Keratinocyte (primary cell): ENCODE results near the gene KNL1. TPM values are rescaled to one million over a fixed set of nuclear protein-coding genes. Genes with fewer than 3 reads are reported as not detected.

ENCODE experiments used
- DNase-seq: peaks from one replicate; pipeline ENCODE4 v3.0.0-alpha.2; 2011; ENCODE audit warnings: low read depth, missing footprints, low spot score
- FAIRE-seq: peaks from 2 replicates; lab custom pipeline; 2011; peaks lifted over from hg19 to GRCh38; lab: Jason Lieb, UNC
- H2AFZ ChIP-seq: 2 replicates; pipeline ENCODE4 v1.6.0; 2012; ENCODE audit warnings: low read length, control low read depth, inconsistent platforms; ENCODE audit not compliant: control insufficient read depth
- H3K27ac ChIP-seq: 2 replicates; pipeline ENCODE4 v1.5.1; 2011; ENCODE audit warnings: low read length; ENCODE audit not compliant: control insufficient read depth, insufficient read depth
- H3K27me3 ChIP-seq: 3 replicates; pipeline ENCODE4 v1.6.0; 2011; ENCODE audit warnings: low read length; ENCODE audit not compliant: control insufficient read depth, insufficient read depth; ENCODE audit errors: extremely low read depth
- H3K36me3 ChIP-seq, 2 experiments: 2 replicates in 1 of 2; 3 replicates in 1 of 2; pipeline ENCODE4 v1.5.1; 2011; ENCODE audit warnings: low read length in 2 of 2, mild to moderate bottlenecking in 1 of 2; ENCODE audit not compliant: control insufficient read depth in 2 of 2, insufficient read depth in 2 of 2; ENCODE audit errors: extremely low read depth in 1 of 2
- H3K4me1 ChIP-seq: 3 replicates; pipeline ENCODE4 v1.5.1; 2011; ENCODE audit warnings: low read length; ENCODE audit not compliant: control insufficient read depth, insufficient read depth; ENCODE audit errors: extremely low read depth
- H3K4me2 ChIP-seq: 3 replicates; pipeline ENCODE4 v1.6.0; 2011; ENCODE audit warnings: low read depth, low read length; ENCODE audit not compliant: control insufficient read depth, insufficient read depth; ENCODE audit errors: extremely low read depth
- H3K4me3 ChIP-seq, 3 experiments: fragments of 200-600 bp in 1 of 3; sonication (generic) in 1 of 3; 2 replicates in 2 of 3; 3 replicates in 1 of 3; pipeline ENCODE4 v1.5.1; 2011 to 2016; ENCODE audit warnings: low read length in 3 of 3, mild to moderate bottlenecking in 3 of 3, control low read depth in 2 of 3, inconsistent platforms in 1 of 3, low read depth in 1 of 3, mixed read lengths in 1 of 3, mixed run types in 1 of 3, moderate library complexity in 1 of 3; ENCODE audit not compliant: control insufficient read depth in 2 of 3, insufficient read depth in 2 of 3; ENCODE audit errors: extremely low read depth in 1 of 3
- H3K79me2 ChIP-seq: 2 replicates; pipeline ENCODE4 v1.6.0; 2012; ENCODE audit warnings: low read length; ENCODE audit not compliant: control insufficient read depth, insufficient read depth
- H3K9ac ChIP-seq: 3 replicates; pipeline ENCODE4 v1.6.0; 2011; ENCODE audit warnings: low read length; ENCODE audit not compliant: control insufficient read depth, insufficient read depth; ENCODE audit errors: extremely low read depth
- H3K9me1 ChIP-seq: 3 replicates; pipeline ENCODE4 v1.6.0; 2011; ENCODE audit warnings: low read length; ENCODE audit not compliant: control insufficient read depth, insufficient read depth; ENCODE audit errors: extremely low read depth
- H3K9me3 ChIP-seq: 2 replicates; pipeline ENCODE4 v1.5.1; 2012; ENCODE audit warnings: low read depth, low read length; ENCODE audit not compliant: control insufficient read depth
- H4K20me1 ChIP-seq: 3 replicates; pipeline ENCODE4 v1.6.0; 2011; ENCODE audit warnings: low read length; ENCODE audit not compliant: control insufficient read depth, insufficient read depth; ENCODE audit errors: extremely low read depth
- CTCF ChIP-seq, 3 experiments: IDR thresholded peaks in 1 of 3; conservative IDR thresholded peaks in 1 of 3; optimal IDR thresholded peaks in 1 of 3; 2 replicates in 2 of 3; 3 replicates in 1 of 3; pipeline versions ENCODE3 to v1.5.1; 2011; ENCODE audit warnings: low read length in 3 of 3, mild to moderate bottlenecking in 3 of 3, moderate library complexity in 2 of 3, control low read depth in 1 of 3, inconsistent platforms in 1 of 3; ENCODE audit not compliant: insufficient read depth in 2 of 3; ENCODE audit errors: extremely low read depth in 1 of 3
- EZH2 ChIP-seq: IDR thresholded peaks from one replicate; pipeline ENCODE4 v1.6.1; 2012; ENCODE audit warnings: inconsistent platforms, mild to moderate bottlenecking, low read length, moderate library complexity
- dilution Hi-C: fragments of 300-500 bp; cut with MboI; formaldehyde crosslinking; loops from one replicate; pipeline ENCODE4 v1.7.0; 2020; ENCODE audit warnings: low sequenced_read_pairs; ENCODE audit not compliant: extremely low pct_ligation_motif_present
- polyA minus RNA-seq, 3 experiments: library from RNA; depleted of rRNA, polyadenylated mRNA; stranded (reverse); fragments of >200 nt; gene quantifications; 1 replicate in 1 of 3; 2 replicates in 1 of 3; 3 replicates in 1 of 3; pipeline ENCODE4 v1.2.3, GENCODE V29; 2011
- polyA plus RNA-seq, 5 experiments: library from polyadenylated mRNA; depleted of rRNA in 3 of 5; stranded (reverse) in 3 of 5; stranded (forward) in 1 of 5; unstranded in 1 of 5; fragments of >200 nt; gene quantifications; 1 replicate in 1 of 5; 2 replicates in 3 of 5; 3 replicates in 1 of 5; pipeline versions ENCODE4 v1.2.1 to v1.2.3, GENCODE V29; 2011 to 2012; ENCODE audit warnings: missing spikeins in 2 of 5, low read depth in 1 of 5, low replicate concordance in 1 of 5

The KNL1 gene, protein sequence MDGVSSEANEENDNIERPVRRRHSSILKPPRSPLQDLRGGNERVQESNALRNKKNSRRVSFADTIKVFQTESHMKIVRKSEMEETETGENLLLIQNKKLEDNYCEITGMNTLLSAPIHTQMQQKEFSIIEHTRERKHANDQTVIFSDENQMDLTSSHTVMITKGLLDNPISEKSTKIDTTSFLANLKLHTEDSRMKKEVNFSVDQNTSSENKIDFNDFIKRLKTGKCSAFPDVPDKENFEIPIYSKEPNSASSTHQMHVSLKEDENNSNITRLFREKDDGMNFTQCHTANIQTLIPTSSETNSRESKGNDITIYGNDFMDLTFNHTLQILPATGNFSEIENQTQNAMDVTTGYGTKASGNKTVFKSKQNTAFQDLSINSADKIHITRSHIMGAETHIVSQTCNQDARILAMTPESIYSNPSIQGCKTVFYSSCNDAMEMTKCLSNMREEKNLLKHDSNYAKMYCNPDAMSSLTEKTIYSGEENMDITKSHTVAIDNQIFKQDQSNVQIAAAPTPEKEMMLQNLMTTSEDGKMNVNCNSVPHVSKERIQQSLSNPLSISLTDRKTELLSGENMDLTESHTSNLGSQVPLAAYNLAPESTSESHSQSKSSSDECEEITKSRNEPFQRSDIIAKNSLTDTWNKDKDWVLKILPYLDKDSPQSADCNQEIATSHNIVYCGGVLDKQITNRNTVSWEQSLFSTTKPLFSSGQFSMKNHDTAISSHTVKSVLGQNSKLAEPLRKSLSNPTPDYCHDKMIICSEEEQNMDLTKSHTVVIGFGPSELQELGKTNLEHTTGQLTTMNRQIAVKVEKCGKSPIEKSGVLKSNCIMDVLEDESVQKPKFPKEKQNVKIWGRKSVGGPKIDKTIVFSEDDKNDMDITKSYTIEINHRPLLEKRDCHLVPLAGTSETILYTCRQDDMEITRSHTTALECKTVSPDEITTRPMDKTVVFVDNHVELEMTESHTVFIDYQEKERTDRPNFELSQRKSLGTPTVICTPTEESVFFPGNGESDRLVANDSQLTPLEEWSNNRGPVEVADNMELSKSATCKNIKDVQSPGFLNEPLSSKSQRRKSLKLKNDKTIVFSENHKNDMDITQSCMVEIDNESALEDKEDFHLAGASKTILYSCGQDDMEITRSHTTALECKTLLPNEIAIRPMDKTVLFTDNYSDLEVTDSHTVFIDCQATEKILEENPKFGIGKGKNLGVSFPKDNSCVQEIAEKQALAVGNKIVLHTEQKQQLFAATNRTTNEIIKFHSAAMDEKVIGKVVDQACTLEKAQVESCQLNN (N-terminal part only)
- polyA plus RNA-seq (1.2 to 6.9 TPM (median 4.7 TPM) in 3 replicates), polyA minus RNA-seq (1.0 to 17.0 TPM (median 1.5 TPM) in 3 replicates)
- polyA plus RNA-seq (2011; ENCODE audit: low read depth), result 2.1 TPM
- 0.60 and 2.1 TPM in 2 replicates for polyA plus RNA-seq (2011; cell fraction: cytosol; rRNA removed)
- 3.1 and 6.8 TPM in 2 replicates for polyA plus RNA-seq (2011; cell fraction: nucleus; rRNA removed)
- 0.13 and 4.6 TPM in 2 replicates for polyA plus RNA-seq (2012; ENCODE audit: low replicate concordance)
- polyA minus RNA-seq (2011; cell fraction: cytosol; rRNA and poly(A)+ RNA removed), result 0.96 TPM
- 3.1 and 6.4 TPM in 2 replicates for polyA minus RNA-seq (2011; cell fraction: nucleus; rRNA and poly(A)+ RNA removed)

DNA sequence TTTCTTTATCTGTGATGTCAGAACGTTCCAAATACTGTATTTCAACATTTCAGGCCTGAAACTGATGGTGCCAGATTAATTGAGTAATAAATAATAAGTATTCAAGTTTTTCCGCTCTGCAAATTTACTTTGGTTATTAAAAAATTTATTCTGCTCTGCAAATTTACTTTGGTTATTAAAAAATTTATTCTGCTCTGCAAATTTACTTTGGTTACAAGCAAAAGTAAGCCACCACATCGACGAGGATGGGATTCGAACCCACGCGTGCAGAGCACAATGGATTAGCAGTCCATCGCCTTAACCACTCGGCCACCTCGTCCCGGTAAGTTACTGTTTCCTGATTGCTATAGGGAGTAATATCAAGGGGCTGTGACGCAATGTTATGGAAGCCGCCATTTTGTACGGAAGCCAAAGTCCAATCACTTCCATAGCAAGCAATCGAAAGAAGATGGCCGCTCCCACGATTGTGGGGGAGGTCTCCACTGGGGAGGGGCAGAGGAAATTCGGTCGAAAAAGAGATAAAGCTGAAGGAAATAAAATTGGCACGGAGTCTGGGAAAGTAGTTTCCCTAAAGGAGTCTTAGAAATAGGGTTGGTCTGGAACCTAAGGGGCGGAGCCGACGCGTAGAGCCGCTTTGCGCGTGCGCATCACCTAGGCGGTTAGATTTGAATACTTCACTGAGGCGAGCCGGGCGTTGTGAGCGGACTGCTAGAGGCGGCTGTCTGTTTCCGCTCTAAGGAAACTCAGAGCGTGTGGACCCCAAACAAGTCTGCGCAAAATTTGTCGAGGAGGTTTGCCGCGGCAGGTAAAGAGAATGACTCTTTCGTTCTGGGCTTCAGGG, at the start of gene KNL1:
Gene KNL1, plus strand, starts transcription at position 662 of the 841 bp plus-strand sequence. CDS start 8,683 bp downstream, outside the sequence.
- DNase-seq, result peak; percentile 67
- TF ChIP-seq CTCF (optimal IDR thresholded peaks at IDR 0.05 in 1 of 3, IDR thresholded peaks at IDR 0.05 in 1 of 3, conservative IDR thresholded peaks at IDR 0.05 in 1 of 3; ENCODE audit: extremely low read depth in 1 of 3, insufficient read depth in 2 of 3, low read length in 3 of 3) (no peak), EZH2 (no peak)
- no peaks in the 10 kb centered on the region for H3K9me3 ChIP-seq
- no peaks in the 10 kb centered on the region for H3K36me3 ChIP-seq
- peaks cover 42% of the 10 kb centered on the region for H3K79me2 ChIP-seq
- no peaks in the 10 kb centered on the region for H4K20me1 ChIP-seq
- no peak for FAIRE-seq
- H3K9ac ChIP-seq, result peak within 1 kb of the TSS; percentile 99
- peak within 1 kb of the TSS; percentile 99 for H2AFZ ChIP-seq
- no peaks in the 10 kb centered on the region for H3K27me3 ChIP-seq
- dilution Hi-C loops, result no loop called here
- peak within 1 kb of the TSS; percentile 90 for H3K4me2 ChIP-seq
- peak within 1 kb of the TSS; percentile 100 for H3K27ac ChIP-seq
- peak within 1 kb of the TSS; percentile 86 to 98 (median 93) for H3K4me3 ChIP-seq
- peaks cover 6% of the 10 kb centered on the region for H3K4me1 ChIP-seq
- H3K9me1 ChIP-seq, result no peaks in the 10 kb centered on the region
